ENCODE measurements around the gene SEMA4C. TPM values are rescaled to one million over a fixed set of nuclear protein-coding genes. Genes with fewer than 3 reads are reported as not detected.
"Not testable (repeated sequence)": the region's sequence is repeated elsewhere in the genome, so short reads cannot be mapped to it uniquely, and the experiment has no call there.

The SEMA4C gene
- total RNA-seq, 1 donor from 2014 or later = 119 TPM

- Mint-ChIP-seq H3K4me3 (ENCODE audit: unreplicated experiment) (no peak overlapping the region), H3K9me3 (ENCODE audit: unreplicated experiment) (peaks cover 9% of the 10 kb centered on the region), H3K27me3 (ENCODE audit: unreplicated experiment) (peaks cover 2% of the 10 kb centered on the region), H3K27ac (ENCODE audit: unreplicated experiment) (no peak overlapping the region), H3K36me3 (ENCODE audit: unreplicated experiment) (no peaks in the 10 kb centered on the region), H3K4me1 (ENCODE audit: low read depth, unreplicated experiment) (peaks cover 7% of the 10 kb centered on the region)
- DNase-seq = no peak
- TF ChIP-seq CTCF (IDR thresholded peaks at IDR 0.05; ENCODE audit: partially characterized antibody, unreplicated experiment) = no peak
Observed at GRCh38 chr2:96891591-96892333, 21.9 kb upstream of the SEMA4C start.

GRCh38 chr2:96890726-96891385 lies 21.0 kb upstream of the SEMA4C start:
- Mint-ChIP-seq H3K27me3 (ENCODE audit: unreplicated experiment) (no peaks in the 10 kb centered on the region), H3K27ac (ENCODE audit: unreplicated experiment) (no peak overlapping the region), H3K4me1 (ENCODE audit: low read depth, unreplicated experiment) (peaks cover 4% of the 10 kb centered on the region), H3K9me3 (ENCODE audit: unreplicated experiment) (peaks cover 7% of the 10 kb centered on the region), H3K4me3 (ENCODE audit: unreplicated experiment) (no peak overlapping the region), H3K36me3 (ENCODE audit: unreplicated experiment) (no peaks in the 10 kb centered on the region)
- DNase-seq = no peak
- no peak for TF ChIP-seq CTCF (IDR thresholded peaks at IDR 0.05; ENCODE audit: partially characterized antibody, unreplicated experiment)

GRCh38 chr2:96890252-96890651 lies 20.4 kb upstream of the SEMA4C start:
- Mint-ChIP-seq H3K4me1 (ENCODE audit: low read depth, unreplicated experiment) (peaks cover 4% of the 10 kb centered on the region), H3K9me3 (ENCODE audit: unreplicated experiment) (peaks cover 7% of the 10 kb centered on the region), H3K36me3 (ENCODE audit: unreplicated experiment) (no peaks in the 10 kb centered on the region), H3K4me3 (ENCODE audit: unreplicated experiment) (no peak overlapping the region), H3K27me3 (ENCODE audit: unreplicated experiment) (no peaks in the 10 kb centered on the region), H3K27ac (ENCODE audit: unreplicated experiment) (no peak overlapping the region)
- no peak for TF ChIP-seq CTCF (IDR thresholded peaks at IDR 0.05; ENCODE audit: partially characterized antibody, unreplicated experiment)
- DNase-seq = no peak

- not testable (repeated sequence) for H3K27me3 Mint-ChIP-seq (ENCODE audit: unreplicated experiment); H3K27ac Mint-ChIP-seq (ENCODE audit: unreplicated experiment); H3K36me3 Mint-ChIP-seq (ENCODE audit: unreplicated experiment); H3K9me3 Mint-ChIP-seq (ENCODE audit: unreplicated experiment); H3K4me3 Mint-ChIP-seq (ENCODE audit: unreplicated experiment); DNase-seq; H3K4me1 Mint-ChIP-seq (ENCODE audit: low read depth, unreplicated experiment)
Observed at GRCh38 chr2:96889502-96889901, 19.6 kb upstream of the SEMA4C start.

- no peak for TF ChIP-seq CTCF (IDR thresholded peaks at IDR 0.05; ENCODE audit: partially characterized antibody, unreplicated experiment)
- Mint-ChIP-seq H3K36me3 (ENCODE audit: unreplicated experiment) (no peaks in the 10 kb centered on the region), H3K4me3 (ENCODE audit: unreplicated experiment) (no peak overlapping the region), H3K4me1 (ENCODE audit: low read depth, unreplicated experiment) (no peaks in the 10 kb centered on the region), H3K9me3 (ENCODE audit: unreplicated experiment) (peaks cover 7% of the 10 kb centered on the region), H3K27me3 (ENCODE audit: unreplicated experiment) (peaks cover 2% of the 10 kb centered on the region), H3K27ac (ENCODE audit: unreplicated experiment) (no peak overlapping the region)
- DNase-seq = no peak
Observed at GRCh38 chr2:96888072-96889011, 18.5 kb upstream of the SEMA4C start.

Data from glutamatergic neuron (in vitro differentiated cells).